Activated CD4-positive, alpha-beta T cell treated with anti-CD3 and anti-CD28 coated beads for 36 hours (primary cell): Measurements from ENCODE around the gene SIK2. TPM values are rescaled to one million over a fixed set of nuclear protein-coding genes. Genes with fewer than 3 reads are reported as not detected.

ENCODE experiments used
- ATAC-seq: fragments of 200-7000 bp; cut with Tn5 transposase; one replicate; pipeline ENCODE4 v1.10.0; 2021; ENCODE audit warnings: mild to moderate bottlenecking, moderate library complexity
- CTCF ChIA-PET: fragments of 350-600 bp; sonication (Branson Sonifier 250); formaldehyde crosslinking; loops from one replicate; lab custom pipeline; 2021; ENCODE audit warnings: antibody characterized with exemption; lab: Charles Lee
- POLR2A ChIA-PET: fragments of 350-600 bp; sonication (Branson Sonifier 250); formaldehyde crosslinking; loops from one replicate; lab custom pipeline; 2021; ENCODE audit warnings: antibody characterized with exemption, inconsistent platforms; lab: Charles Lee
- DNase-seq: peaks from one replicate; pipeline ENCODE4 v3.0.0-alpha.2; 2020
- H3K27ac Mint-ChIP-seq: one replicate; pipeline ENCODE4 v1.8.0; 2021; ENCODE audit warnings: mixed read lengths
- H3K27me3 Mint-ChIP-seq: one replicate; pipeline ENCODE4 v1.8.0; 2021; ENCODE audit warnings: mixed read lengths
- H3K36me3 Mint-ChIP-seq: one replicate; pipeline ENCODE4 v1.8.0; 2021; ENCODE audit warnings: low read depth, mixed read lengths
- H3K4me1 Mint-ChIP-seq: one replicate; pipeline ENCODE4 v1.8.0; 2021; ENCODE audit warnings: mixed read lengths
- H3K4me3 Mint-ChIP-seq: one replicate; pipeline ENCODE4 v1.8.0; 2021; ENCODE audit warnings: mild to moderate bottlenecking, moderate library complexity, mixed read lengths
- H3K9me3 Mint-ChIP-seq: one replicate; pipeline ENCODE4 v1.8.0; 2021; ENCODE audit warnings: low read depth, mixed read lengths
- intact Hi-C, 2 experiments: fragments of 100-400 bp; cut with DNase I in 1 of 2; cut with micrococcal nuclease in 1 of 2; formaldehyde crosslinking; loops; one replicate each; pipeline versions ENCODE4 v1.14.2 to v1.15.1; 2022 to 2024; cut with DNase I, micrococcal nuclease
- total RNA-seq, 2 experiments: library from RNA; stranded (reverse); gene quantifications; one replicate each; pipeline ENCODE4 v1.2.3, GENCODE V29; 2021

Gene SIK2
- total RNA-seq, 2 experiments from 2014 or later, result 6.0 to 10.9 TPM

- no peaks in the 10 kb centered on the region for H3K27me3 Mint-ChIP-seq
- no peak overlapping the region for H3K4me3 Mint-ChIP-seq
- POLR2A ChIA-PET, result no interaction called here
- peaks cover 46% of the 10 kb centered on the region for H3K36me3 Mint-ChIP-seq
- peaks cover 2% of the 10 kb centered on the region for H3K4me1 Mint-ChIP-seq
- intact Hi-C loops, result no loop called here
- CTCF ChIA-PET, result interaction anchor here (0.7 kb wide), 1 partner anchor 138 kb away, joined by 4 read pairs; no protein-coding TSS in a partner anchor
- no peaks in the 10 kb centered on the region for H3K9me3 Mint-ChIP-seq
- ATAC-seq, result no peak
- H3K27ac Mint-ChIP-seq, result no peak overlapping the region
- DNase-seq, result no peak
Observed at GRCh38 chr11:111741751-111742150, 139.5 kb downstream of the SIK2 start.

DNA sequence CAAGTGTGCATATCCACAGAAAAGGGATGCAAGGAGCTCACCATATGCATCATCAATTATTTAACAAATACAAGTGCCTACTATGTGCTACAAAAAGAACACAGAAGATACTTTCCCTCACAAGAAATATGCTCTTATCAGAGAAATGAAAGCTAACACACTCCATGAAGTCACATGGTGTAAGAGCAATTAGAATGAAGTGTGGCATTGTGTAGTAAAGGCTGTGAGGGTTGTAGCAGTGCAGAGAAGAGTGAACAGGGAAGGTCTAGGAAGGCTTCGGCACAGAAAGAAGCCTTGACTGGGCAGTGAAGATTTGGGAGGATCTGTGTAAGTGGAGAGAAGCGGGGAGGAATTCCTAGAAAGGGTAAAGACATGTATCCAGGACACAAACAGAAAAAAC lies 141.5 kb downstream of the SIK2 start:
- Mint-ChIP-seq H3K4me3 (no peak overlapping the region), H3K4me1 (no peaks in the 10 kb centered on the region), H3K27me3 (no peaks in the 10 kb centered on the region), H3K27ac (no peak overlapping the region), H3K9me3 (no peaks in the 10 kb centered on the region), H3K36me3 (peaks cover 55% of the 10 kb centered on the region)
- ATAC-seq (no peak), DNase-seq (no peak)
- intact Hi-C loops, result no loop called here
- CTCF ChIA-PET, result no interaction called here
- POLR2A ChIA-PET, result no interaction called here

DNA sequence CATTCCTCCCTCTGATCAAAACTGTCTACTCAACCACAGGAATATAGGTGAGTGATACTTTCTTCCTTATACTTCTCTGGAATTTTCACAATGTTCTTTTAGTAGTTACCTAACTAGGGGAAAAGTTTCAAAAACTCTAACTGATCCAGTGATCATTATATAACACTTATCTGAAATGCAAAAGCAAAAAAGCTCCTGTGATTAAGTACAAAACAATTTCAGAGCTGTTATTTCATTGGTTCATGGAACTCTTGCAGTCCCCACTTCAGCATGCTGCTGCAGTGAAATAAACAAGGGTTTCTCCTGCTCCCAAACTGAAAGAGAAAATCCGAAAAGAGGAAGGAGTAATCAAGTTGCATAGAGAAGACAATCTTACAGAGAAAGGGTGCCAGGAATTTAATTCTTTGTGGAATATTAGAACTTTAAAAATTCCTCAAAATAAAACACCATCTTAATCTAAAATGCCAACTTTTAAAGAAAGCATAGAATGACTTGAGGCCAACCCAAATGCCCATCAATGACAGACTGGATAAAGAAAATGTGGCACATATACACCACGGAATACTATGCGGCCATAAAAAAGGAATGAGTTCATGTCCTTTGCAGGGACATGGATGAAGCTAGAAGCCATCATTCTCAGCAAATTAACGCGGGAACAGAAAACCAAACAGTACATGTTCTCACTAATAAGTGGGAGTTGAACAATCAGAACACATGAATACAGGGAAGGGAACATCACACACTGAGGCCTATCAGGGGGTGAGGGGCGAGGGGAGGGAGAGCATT lies 143.7 kb downstream of the SIK2 start:
- H3K27ac Mint-ChIP-seq, result no peak overlapping the region
- CTCF ChIA-PET, result interaction anchor here (0.6 to 1.0 kb wide), 2 partner anchors 16 to 30 kb away, joined by 3 read pairs; no protein-coding TSS in a partner anchor
- H3K36me3 Mint-ChIP-seq, result peaks cover 65% of the 10 kb centered on the region
- no peaks in the 10 kb centered on the region for H3K4me1 Mint-ChIP-seq
- DNase-seq (no peak), ATAC-seq (no peak)
- H3K9me3 Mint-ChIP-seq, result no peaks in the 10 kb centered on the region
- intact Hi-C loops, result no loop called here
- no peaks in the 10 kb centered on the region for H3K27me3 Mint-ChIP-seq
- POLR2A ChIA-PET, result no interaction called here
- H3K4me3 Mint-ChIP-seq, result no peak overlapping the region

- Mint-ChIP-seq H3K27ac (no peak overlapping the region), H3K4me1 (no peaks in the 10 kb centered on the region), H3K27me3 (no peaks in the 10 kb centered on the region), H3K9me3 (no peaks in the 10 kb centered on the region), H3K4me3 (no peak overlapping the region), H3K36me3 (peaks cover 59% of the 10 kb centered on the region)
- ChIA-PET CTCF (interaction anchor here (0.9 kb wide), 1 partner anchor 17 kb away, joined by 3 read pairs; no protein-coding TSS in a partner anchor), POLR2A (no interaction called here)
- intact Hi-C loops, result no loop called here
- ATAC-seq, result no peak
- DNase-seq, result no peak
Observed at GRCh38 chr11:111748035-111748804, 146.0 kb downstream of the SIK2 start.

DNA sequence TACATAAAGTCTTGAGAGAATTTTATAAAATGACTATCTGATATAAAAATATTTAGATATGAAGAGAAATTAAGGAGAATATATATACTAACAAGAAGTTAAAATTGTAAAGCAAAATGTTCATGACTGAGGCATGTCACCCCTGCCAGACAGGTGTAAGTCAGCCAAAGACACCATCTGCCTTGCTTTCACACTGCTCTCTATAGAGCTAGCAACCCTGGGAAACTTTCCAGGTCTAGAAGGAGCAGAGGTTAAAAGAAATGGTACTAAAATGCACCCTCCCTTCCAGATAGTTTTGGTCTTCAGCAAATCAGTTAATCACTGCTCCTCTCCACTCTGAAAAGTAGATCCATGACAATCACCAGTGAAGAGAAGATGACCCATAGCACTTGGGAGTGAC lies 147.4 kb downstream of the SIK2 start:
- ATAC-seq (no peak), DNase-seq (no peak)
- no peaks in the 10 kb centered on the region for H3K9me3 Mint-ChIP-seq
- no peak overlapping the region for H3K27ac Mint-ChIP-seq
- no peak overlapping the region for H3K4me3 Mint-ChIP-seq
- ChIA-PET CTCF (no interaction called here), POLR2A (no interaction called here)
- H3K4me1 Mint-ChIP-seq, result no peaks in the 10 kb centered on the region
- intact Hi-C loops, result no loop called here
- H3K36me3 Mint-ChIP-seq, result peaks cover 59% of the 10 kb centered on the region
- no peaks in the 10 kb centered on the region for H3K27me3 Mint-ChIP-seq

DNA sequence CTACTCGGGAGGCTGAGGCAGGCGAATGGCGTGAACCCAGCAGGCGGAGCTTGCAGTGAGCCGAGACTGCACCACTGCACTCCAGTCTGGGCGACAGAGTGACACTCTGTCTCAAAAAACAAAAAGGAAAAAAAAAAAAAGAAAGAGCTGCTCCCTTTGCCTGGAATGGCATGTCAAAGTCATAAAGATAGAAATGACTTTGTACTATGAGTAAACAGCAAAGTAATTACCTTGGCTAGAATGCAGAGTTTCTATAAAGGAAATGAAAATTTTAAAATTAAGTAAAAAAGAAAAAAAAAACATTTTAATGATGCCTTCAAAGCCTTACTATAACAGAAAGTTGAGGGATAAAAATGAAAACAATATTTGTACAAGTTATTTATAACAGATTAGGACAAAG lies 153.8 kb downstream of the SIK2 start:
- CTCF ChIA-PET, result interaction anchor here (0.7 kb wide), 1 partner anchor 22 kb away, joined by 3 read pairs; no protein-coding TSS in a partner anchor
- ATAC-seq (no peak), DNase-seq (no peak)
- Mint-ChIP-seq H3K9me3 (no peaks in the 10 kb centered on the region), H3K27ac (no peak overlapping the region), H3K36me3 (peaks cover 53% of the 10 kb centered on the region), H3K27me3 (no peaks in the 10 kb centered on the region), H3K4me3 (no peak overlapping the region), H3K4me1 (no peaks in the 10 kb centered on the region)
- intact Hi-C loops, result no loop called here
- POLR2A ChIA-PET, result interaction anchor here (0.7 to 1.3 kb wide), 2 partner anchors 20 to 87 kb away, joined by 3 to 6 read pairs; no protein-coding TSS in a partner anchor

GRCh38 chr11:111759376-111759775 lies 157.1 kb downstream of the SIK2 start:
- CTCF ChIA-PET, result interaction anchor here (0.6 to 1.4 kb wide), 5 partner anchors 16 to 410 kb away, joined by 3 to 4 read pairs (median 3); no protein-coding TSS in a partner anchor
- H3K27ac Mint-ChIP-seq, result no peak overlapping the region

DNA sequence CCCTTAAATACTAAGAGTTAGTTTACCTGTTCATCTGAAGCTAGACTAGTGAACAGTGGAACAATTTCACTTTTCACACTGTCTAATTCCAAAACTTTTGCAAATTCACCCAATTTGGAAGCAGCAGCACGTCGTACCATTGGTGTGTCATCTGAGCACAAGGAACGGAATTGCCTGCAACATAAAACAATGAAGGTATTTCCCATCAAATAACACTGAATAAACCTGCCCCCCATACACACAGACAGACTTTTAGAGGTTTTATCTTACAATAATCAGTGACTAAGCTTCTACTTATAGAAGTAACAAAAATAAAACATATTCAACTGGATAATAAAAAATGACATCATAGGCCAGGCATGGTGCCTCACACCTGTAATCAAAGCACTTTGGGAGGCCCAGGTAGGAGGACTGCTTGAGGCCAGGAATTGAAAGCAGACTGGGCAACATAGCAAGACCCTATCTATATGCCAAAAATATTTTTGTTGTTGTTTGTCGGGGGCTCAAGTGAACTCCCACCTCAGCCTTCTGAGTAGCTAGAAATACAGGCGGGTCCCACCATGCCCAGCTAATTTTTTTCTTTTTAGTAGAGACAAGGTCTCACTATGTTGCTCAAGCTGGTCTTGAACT lies 157.6 kb downstream of the SIK2 start:
- ATAC-seq (no peak), DNase-seq (no peak)
- peaks cover 22% of the 10 kb centered on the region for H3K4me1 Mint-ChIP-seq
- H3K36me3 Mint-ChIP-seq, result peaks cover 63% of the 10 kb centered on the region
- intact Hi-C loops, result loop anchor here in 1 of 2 experiments (10.0 kb wide), 1 partner anchor 385 kb away; the partner anchor contains the start of gene POU2AF1
- H3K27ac Mint-ChIP-seq, result no peak overlapping the region
- CTCF ChIA-PET, result interaction anchor here (0.6 to 1.4 kb wide), 3 partner anchors 16 to 410 kb away, joined by 3 to 4 read pairs (median 3); no protein-coding TSS in a partner anchor
- no peaks in the 10 kb centered on the region for H3K27me3 Mint-ChIP-seq
- POLR2A ChIA-PET, result interaction anchor here (0.6 kb wide), 1 partner anchor 26 kb away, joined by 3 read pairs; no protein-coding TSS in a partner anchor
- H3K4me3 Mint-ChIP-seq, result no peak overlapping the region
- H3K9me3 Mint-ChIP-seq, result no peaks in the 10 kb centered on the region

More at GRCh38 chr11:111759376-111759775, 157.1 kb downstream of the SIK2 start:
- no peaks in the 10 kb centered on the region for H3K9me3 Mint-ChIP-seq
- POLR2A ChIA-PET, result no interaction called here
- H3K4me1 Mint-ChIP-seq, result peaks cover 17% of the 10 kb centered on the region
- H3K27me3 Mint-ChIP-seq, result no peaks in the 10 kb centered on the region
- peaks cover 60% of the 10 kb centered on the region for H3K36me3 Mint-ChIP-seq
- DNase-seq, result no peak
- intact Hi-C loops, result no loop called here
- no peak overlapping the region for H3K4me3 Mint-ChIP-seq
- ATAC-seq, result no peak

GRCh38 chr11:111761036-111761435 lies 158.8 kb downstream of the SIK2 start:
- ATAC-seq (no peak), DNase-seq (no peak)
- ChIA-PET CTCF (interaction anchor here (0.5 kb wide), 1 partner anchor 1347 kb away, joined by 3 read pairs; no protein-coding TSS in a partner anchor), POLR2A (no interaction called here)
- Mint-ChIP-seq H3K27me3 (no peaks in the 10 kb centered on the region), H3K9me3 (no peaks in the 10 kb centered on the region), H3K27ac (no peak overlapping the region), H3K36me3 (peaks cover 67% of the 10 kb centered on the region), H3K4me3 (no peak overlapping the region), H3K4me1 (peaks cover 25% of the 10 kb centered on the region)
- intact Hi-C loops, result loop anchor here in 1 of 2 experiments (10.0 kb wide), 1 partner anchor 386 kb away; the partner anchor contains the start of gene POU2AF1

GRCh38 chr11:111762526-111762925 lies 160.3 kb downstream of the SIK2 start:
- intact Hi-C loops, result loop anchor here in 1 of 2 experiments (10.0 kb wide), 1 partner anchor 388 kb away; the partner anchor contains the start of gene POU2AF1
- POLR2A ChIA-PET, result interaction anchor here (0.6 to 0.7 kb wide), 2 partner anchors 11 to 160 kb away, joined by 3 to 5 read pairs; no protein-coding TSS in a partner anchor
- no peak overlapping the region for H3K4me3 Mint-ChIP-seq
- no peaks in the 10 kb centered on the region for H3K9me3 Mint-ChIP-seq
- CTCF ChIA-PET, result interaction anchor here (0.7 to 2.3 kb wide), 6 partner anchors 17 to 176 kb away, joined by 3 to 8 read pairs (median 5); no protein-coding TSS in a partner anchor
- H3K4me1 Mint-ChIP-seq, result peaks cover 32% of the 10 kb centered on the region
- no peaks in the 10 kb centered on the region for H3K27me3 Mint-ChIP-seq
- H3K27ac Mint-ChIP-seq, result no peak overlapping the region
- no peak for DNase-seq
- H3K36me3 Mint-ChIP-seq, result peaks cover 60% of the 10 kb centered on the region
- ATAC-seq, result no peak
